Nephron progenitor cell (in vitro differentiated cells): ENCODE results near the gene PPIG.
"Not testable (repeated sequence)": the region's sequence is repeated elsewhere in the genome, so short reads cannot be mapped to it uniquely, and the experiment has no call there.

Experiments
- DNase-seq: peaks from one replicate; pipeline ENCODE4 v3.0.0; 2021
- H3K27ac Mint-ChIP-seq: 2 replicates; pipeline ENCODE4 v1.8.0; 2021; ENCODE audit warnings: mild to moderate bottlenecking, moderate library complexity, mixed read lengths
- H3K27me3 Mint-ChIP-seq: 2 replicates; pipeline ENCODE4 v1.8.0; 2021; ENCODE audit warnings: mild to moderate bottlenecking, low read depth, mixed read lengths; ENCODE audit not compliant: poor library complexity
- H3K36me3 Mint-ChIP-seq: 2 replicates; pipeline ENCODE4 v1.8.0; 2021; ENCODE audit warnings: low read depth, mixed read lengths
- H3K4me1 Mint-ChIP-seq: 2 replicates; pipeline ENCODE4 v1.8.0; 2021; ENCODE audit warnings: mixed read lengths
- H3K4me3 Mint-ChIP-seq: 2 replicates; pipeline ENCODE4 v1.8.0; 2021; ENCODE audit warnings: mild to moderate bottlenecking, moderate library complexity, mixed read lengths
- H3K9me3 Mint-ChIP-seq: 2 replicates; pipeline ENCODE4 v1.8.0; 2021; ENCODE audit warnings: mild to moderate bottlenecking, moderate library complexity, mixed read lengths
- TF ChIP-seq, protein P1 (sequence below): fragments of 200-600 bp; sonication (generic); IDR thresholded peaks from 2 replicates; pipeline ENCODE4 v1.5.0; 2021; ENCODE audit warnings: antibody characterized with exemption

Gene PPIG

DNA sequence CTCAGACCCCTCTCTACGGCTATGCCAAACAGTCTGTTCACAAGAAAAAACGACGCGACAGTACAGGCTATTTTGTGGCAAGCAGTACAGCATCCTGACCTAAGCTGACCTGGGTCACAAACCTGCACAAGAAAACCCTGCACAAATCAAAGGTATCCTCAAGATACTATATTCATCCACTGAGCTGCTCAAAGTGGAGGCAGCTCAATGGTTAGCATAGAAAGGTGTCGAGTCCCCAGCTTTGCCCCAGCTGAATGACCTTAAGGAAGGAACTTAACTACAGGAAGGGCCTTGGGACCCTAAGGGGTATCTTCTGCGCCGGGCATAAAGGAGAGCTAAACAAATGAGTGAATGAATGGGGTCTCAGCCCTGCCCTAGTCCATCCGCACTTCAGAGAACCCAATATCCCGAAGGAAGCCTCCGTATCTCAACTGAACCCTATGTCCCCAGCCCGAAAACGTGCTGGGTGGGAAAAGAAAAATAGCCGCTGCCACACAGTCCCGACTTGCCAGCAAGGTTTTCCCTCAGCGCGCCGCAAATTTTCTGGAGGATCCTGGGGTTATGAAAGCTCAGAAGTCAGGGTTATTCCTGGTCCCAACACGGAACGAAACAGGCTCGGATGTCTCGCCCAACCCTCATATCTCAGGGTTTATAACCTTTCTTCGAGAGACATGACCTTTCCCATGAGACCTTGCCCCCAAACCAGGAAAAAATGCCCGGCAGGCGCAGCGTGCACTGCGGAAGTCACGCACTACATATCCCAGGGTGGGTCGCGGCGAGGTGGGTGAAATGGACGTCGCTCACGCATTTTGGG, 10.8 kb upstream of the PPIG start, which contains the start of gene FASTKD1:
Gene FASTKD1 (minus strand): TSS at position 706 of the 814 bp plus-strand sequence. CDS start 1,836 bp downstream, outside the sequence.
- peaks cover 25% of the 10 kb centered on the region for H3K27me3 Mint-ChIP-seq
- DNase-seq: peak; percentile 85
- H3K9me3 Mint-ChIP-seq: peaks cover 17% of the 10 kb centered on the region
- TF ChIP-seq, protein P1, sequence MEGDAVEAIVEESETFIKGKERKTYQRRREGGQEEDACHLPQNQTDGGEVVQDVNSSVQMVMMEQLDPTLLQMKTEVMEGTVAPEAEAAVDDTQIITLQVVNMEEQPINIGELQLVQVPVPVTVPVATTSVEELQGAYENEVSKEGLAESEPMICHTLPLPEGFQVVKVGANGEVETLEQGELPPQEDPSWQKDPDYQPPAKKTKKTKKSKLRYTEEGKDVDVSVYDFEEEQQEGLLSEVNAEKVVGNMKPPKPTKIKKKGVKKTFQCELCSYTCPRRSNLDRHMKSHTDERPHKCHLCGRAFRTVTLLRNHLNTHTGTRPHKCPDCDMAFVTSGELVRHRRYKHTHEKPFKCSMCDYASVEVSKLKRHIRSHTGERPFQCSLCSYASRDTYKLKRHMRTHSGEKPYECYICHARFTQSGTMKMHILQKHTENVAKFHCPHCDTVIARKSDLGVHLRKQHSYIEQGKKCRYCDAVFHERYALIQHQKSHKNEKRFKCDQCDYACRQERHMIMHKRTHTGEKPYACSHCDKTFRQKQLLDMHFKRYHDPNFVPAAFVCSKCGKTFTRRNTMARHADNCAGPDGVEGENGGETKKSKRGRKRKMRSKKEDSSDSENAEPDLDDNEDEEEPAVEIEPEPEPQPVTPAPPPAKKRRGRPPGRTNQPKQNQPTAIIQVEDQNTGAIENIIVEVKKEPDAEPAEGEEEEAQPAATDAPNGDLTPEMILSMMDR: no peak
- H3K27ac Mint-ChIP-seq: peak within 1 kb of the TSS; percentile 97
- peaks cover 13% of the 10 kb centered on the region for H3K36me3 Mint-ChIP-seq
- peaks cover 37% of the 10 kb centered on the region for H3K4me1 Mint-ChIP-seq
- H3K4me3 Mint-ChIP-seq: peak within 1 kb of the TSS; percentile 95

DNA sequence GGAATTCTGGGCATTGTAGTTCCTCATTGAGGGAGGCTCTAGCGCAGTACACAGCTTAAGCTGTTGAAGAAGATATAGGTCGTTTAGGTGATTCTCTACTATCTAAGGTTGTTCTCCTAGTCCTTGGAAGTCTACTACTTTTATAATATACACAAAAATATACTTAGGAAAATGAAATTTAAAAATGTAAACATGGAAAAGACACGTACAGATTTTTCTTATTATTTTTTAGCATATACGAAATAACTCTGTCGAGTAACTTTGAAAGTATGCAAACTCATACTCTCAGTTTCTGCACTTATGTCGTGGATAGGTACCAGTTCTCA, 10.2 kb upstream of the PPIG start:
- peaks cover 41% of the 10 kb centered on the region for H3K4me1 Mint-ChIP-seq
- H3K9me3 Mint-ChIP-seq: peaks cover 17% of the 10 kb centered on the region
- peak overlapping the region; percentile 95 for H3K4me3 Mint-ChIP-seq
- DNase-seq: no peak
- TF ChIP-seq, protein P1: no peak
- H3K27me3 Mint-ChIP-seq: peaks cover 31% of the 10 kb centered on the region
- H3K27ac Mint-ChIP-seq: no peak overlapping the region
- peaks cover 13% of the 10 kb centered on the region for H3K36me3 Mint-ChIP-seq

DNA sequence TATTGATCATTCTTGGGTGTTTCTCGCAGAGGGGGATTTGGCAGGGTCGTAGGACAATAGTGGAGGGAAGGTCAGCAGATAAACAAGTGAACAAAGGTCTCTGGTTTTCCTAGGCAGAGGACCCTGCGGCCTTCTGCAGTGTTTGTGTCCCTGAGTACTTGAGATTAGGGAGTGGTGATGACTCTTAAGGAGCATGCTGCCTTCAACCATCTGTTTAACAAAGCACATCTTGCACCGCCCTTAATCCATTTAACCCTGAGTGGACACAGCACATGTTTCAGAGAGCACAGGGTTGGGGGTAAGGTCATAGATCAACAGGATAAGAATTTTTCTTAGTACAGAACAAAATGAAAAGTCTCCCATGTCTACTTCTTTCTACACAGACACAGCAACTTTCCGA, 9.6 kb upstream of the PPIG start:
- Mint-ChIP-seq H3K4me1 (peaks cover 42% of the 10 kb centered on the region), H3K27me3 (peaks cover 37% of the 10 kb centered on the region), H3K36me3 (peaks cover 13% of the 10 kb centered on the region), H3K9me3 (peaks cover 17% of the 10 kb centered on the region)
- DNase-seq, H3K27ac Mint-ChIP-seq, H3K4me3 Mint-ChIP-seq: not testable (repeated sequence)

DNA sequence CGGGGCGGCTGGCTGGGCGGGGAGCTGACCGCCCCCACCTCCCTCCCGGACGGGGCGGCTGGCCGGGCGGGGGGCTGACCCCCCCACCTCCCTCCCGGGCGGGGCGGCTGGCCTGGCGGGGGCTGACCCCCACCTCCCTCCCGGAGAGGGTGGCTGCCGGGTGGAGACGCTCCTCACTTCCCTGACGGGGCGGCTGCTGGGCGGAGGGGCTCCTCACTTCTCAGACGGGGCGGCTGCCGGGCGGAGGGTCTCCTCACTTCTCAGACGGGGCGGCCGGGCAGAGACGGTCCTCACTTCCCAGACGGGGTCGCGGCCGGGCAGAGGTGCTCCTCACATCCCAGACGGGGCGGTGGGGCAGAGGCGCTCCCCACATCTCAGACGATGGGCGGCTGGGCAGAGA, 8.9 kb upstream of the PPIG start:
- H3K4me1 Mint-ChIP-seq: peaks cover 36% of the 10 kb centered on the region
- peaks cover 17% of the 10 kb centered on the region for H3K9me3 Mint-ChIP-seq
- H3K27ac Mint-ChIP-seq, H3K4me3 Mint-ChIP-seq, H3K36me3 Mint-ChIP-seq, DNase-seq: not testable (repeated sequence)
- peaks cover 44% of the 10 kb centered on the region for H3K27me3 Mint-ChIP-seq

DNA sequence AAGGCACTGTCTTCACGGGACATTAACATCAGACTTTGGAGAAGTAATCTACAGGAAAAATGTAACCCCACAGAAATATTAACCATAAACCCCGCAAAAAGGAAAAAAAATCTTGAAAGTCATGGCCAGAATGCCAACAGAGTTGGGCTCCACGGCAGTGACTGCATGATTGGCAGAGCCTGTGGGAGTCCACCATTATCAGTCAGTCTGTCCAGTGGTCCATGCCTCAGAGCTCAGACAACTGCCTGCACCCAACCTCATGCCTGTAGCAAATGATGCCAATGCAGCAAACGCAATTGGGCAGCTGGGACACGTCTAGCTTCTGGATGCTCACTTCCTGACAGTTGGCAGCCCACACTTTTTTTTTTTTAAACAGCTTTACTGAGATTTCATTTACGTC, 5.1 kb upstream of the PPIG start:
- DNase-seq: no peak
- H3K9me3 Mint-ChIP-seq: peaks cover 30% of the 10 kb centered on the region
- peaks cover 48% of the 10 kb centered on the region for H3K27me3 Mint-ChIP-seq
- peaks cover 5% of the 10 kb centered on the region for H3K4me1 Mint-ChIP-seq
- peaks cover 4% of the 10 kb centered on the region for H3K36me3 Mint-ChIP-seq
- TF ChIP-seq, protein P1: no peak
- H3K27ac Mint-ChIP-seq: no peak overlapping the region
- no peak overlapping the region for H3K4me3 Mint-ChIP-seq

DNA sequence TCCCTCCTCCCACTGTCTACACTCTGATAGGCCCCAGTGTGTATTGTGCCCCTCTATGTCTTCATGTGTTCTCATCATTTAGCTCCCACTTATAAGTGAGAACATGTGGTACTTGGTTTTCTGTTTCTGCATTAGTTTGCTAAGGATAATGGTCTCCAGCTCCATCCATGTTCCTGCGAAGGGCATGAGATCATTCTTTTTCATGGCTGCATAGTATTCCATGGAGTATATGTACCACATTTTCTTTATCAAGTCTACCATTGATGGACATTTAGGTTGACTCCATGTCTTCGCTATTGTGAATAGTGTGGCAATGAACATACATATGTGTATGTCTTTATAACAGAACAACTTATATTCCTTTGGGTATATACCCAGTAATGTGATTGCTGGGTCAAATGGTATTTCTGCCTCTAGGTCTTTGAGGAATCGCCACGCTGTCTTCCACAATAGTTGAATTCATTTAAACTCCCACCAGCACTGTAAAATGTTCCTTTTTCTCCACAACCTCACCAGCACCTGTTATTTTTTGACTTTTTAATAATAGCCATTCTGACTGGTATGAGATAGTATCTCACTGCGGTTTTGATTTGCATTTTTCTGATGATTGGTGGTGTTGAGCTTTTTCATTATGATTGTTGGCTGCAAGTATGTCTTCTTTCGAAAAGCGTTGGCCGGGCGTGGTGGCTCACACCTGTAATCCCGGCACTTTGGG, 1.4 kb upstream of the PPIG start:
- not testable (repeated sequence) for H3K4me3 Mint-ChIP-seq, H3K27ac Mint-ChIP-seq, DNase-seq
- peaks cover 22% of the 10 kb centered on the region for H3K9me3 Mint-ChIP-seq
- H3K36me3 Mint-ChIP-seq: peaks cover 18% of the 10 kb centered on the region
- H3K4me1 Mint-ChIP-seq: peaks cover 22% of the 10 kb centered on the region
- H3K27me3 Mint-ChIP-seq: peaks cover 29% of the 10 kb centered on the region

DNA sequence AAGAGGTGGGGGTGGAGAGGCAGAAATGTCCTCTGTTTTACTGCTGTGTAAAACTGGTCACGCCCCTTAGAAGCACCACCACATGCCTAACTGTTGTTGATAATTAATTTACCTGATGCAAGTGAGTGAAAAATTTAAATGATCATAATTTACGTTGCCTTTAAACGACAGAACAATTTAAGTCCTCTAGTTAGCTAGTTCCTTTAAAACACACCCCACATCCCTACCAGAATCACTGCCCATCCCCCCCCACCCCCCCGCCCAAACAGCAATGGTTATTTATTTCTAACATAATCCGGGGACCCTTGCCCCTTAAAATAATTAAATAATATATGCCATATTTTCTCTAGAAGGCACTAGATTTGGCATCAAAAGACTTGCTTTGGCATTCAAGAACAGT, 633 bp upstream of the PPIG start:
- peak overlapping the region; percentile 99 for H3K4me3 Mint-ChIP-seq
- peaks cover 22% of the 10 kb centered on the region for H3K4me1 Mint-ChIP-seq
- H3K36me3 Mint-ChIP-seq: peaks cover 23% of the 10 kb centered on the region
- no peak overlapping the region for H3K27ac Mint-ChIP-seq
- TF ChIP-seq, protein P1: no peak
- no peak for DNase-seq
- H3K9me3 Mint-ChIP-seq: peaks cover 26% of the 10 kb centered on the region
- peaks cover 21% of the 10 kb centered on the region for H3K27me3 Mint-ChIP-seq
